Epithelial cell of esophagus (primary cell): ENCODE results near the gene NUDT22.

ENCODE experiments used
- DNase-seq: peaks from one replicate; pipeline ENCODE4 v3.0.0; 2010; ENCODE audit warnings: low read depth
- H3K4me3 ChIP-seq: 2 replicates; pipeline ENCODE4 v1.5.1; 2011; ENCODE audit warnings: mild to moderate bottlenecking, low read length, control low read depth
- TF ChIP-seq, protein P1 (sequence below): IDR thresholded peaks from 2 replicates; pipeline ENCODE4 v1.5.1; 2011; ENCODE audit warnings: low read depth, mild to moderate bottlenecking, low read length, control low read depth, inconsistent platforms; ENCODE audit not compliant: insufficient read depth; ENCODE audit errors: missing control alignments

Gene NUDT22

DNA sequence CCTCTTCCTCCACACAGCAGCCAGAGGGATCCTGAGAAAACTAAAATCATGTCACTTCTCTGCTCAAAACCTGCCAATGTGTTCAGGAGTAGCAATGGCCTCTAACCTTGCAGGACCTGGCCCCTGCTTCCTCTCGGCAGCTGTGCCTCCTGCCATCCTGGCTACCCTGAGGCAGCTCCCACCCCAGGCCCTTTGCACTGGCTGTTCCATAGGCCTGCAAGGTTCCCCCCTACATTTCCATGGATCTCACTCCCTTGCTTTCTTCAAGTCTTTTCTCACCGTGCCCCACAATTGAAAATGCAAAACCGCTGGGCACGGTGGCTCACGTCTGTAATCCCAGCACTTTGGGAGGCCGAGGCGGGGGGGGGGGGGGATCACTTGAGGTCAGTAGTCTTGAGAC, 42.2 kb upstream of the NUDT22 start:
- DNase-seq = no peak
- TF ChIP-seq, protein P1, sequence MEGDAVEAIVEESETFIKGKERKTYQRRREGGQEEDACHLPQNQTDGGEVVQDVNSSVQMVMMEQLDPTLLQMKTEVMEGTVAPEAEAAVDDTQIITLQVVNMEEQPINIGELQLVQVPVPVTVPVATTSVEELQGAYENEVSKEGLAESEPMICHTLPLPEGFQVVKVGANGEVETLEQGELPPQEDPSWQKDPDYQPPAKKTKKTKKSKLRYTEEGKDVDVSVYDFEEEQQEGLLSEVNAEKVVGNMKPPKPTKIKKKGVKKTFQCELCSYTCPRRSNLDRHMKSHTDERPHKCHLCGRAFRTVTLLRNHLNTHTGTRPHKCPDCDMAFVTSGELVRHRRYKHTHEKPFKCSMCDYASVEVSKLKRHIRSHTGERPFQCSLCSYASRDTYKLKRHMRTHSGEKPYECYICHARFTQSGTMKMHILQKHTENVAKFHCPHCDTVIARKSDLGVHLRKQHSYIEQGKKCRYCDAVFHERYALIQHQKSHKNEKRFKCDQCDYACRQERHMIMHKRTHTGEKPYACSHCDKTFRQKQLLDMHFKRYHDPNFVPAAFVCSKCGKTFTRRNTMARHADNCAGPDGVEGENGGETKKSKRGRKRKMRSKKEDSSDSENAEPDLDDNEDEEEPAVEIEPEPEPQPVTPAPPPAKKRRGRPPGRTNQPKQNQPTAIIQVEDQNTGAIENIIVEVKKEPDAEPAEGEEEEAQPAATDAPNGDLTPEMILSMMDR = no peak
- H3K4me3 ChIP-seq = no peak overlapping the region

DNA sequence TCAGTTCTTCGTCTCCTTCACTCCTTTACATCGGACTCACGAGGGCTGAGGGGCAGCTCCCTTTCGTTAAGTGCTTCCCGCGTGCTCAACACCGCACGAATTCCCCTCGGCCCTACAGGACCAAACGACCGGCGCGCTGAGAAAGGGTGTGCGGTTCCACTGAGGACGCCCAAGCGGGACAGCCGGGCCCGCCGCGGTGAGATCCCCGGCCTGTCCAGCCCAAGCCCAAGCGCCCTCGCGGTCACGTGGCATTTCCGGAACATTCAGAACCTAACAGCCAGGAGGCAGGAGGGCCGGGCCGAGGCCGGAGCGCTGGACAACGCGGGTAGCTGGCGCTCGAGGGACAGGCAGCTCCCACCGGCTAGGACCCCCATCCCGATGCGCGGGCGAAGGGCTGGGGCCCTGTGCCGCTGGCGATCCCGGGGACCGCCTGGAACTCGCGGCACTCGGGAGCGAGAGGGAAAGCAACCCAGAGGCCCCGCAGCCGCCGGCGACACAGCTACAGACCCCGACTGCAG, 40.8 kb upstream of the NUDT22 start:
- peak overlapping the region; percentile 65 for H3K4me3 ChIP-seq
- peak; percentile 69 for DNase-seq
- TF ChIP-seq, protein P1 = peak; percentile 31

DNA sequence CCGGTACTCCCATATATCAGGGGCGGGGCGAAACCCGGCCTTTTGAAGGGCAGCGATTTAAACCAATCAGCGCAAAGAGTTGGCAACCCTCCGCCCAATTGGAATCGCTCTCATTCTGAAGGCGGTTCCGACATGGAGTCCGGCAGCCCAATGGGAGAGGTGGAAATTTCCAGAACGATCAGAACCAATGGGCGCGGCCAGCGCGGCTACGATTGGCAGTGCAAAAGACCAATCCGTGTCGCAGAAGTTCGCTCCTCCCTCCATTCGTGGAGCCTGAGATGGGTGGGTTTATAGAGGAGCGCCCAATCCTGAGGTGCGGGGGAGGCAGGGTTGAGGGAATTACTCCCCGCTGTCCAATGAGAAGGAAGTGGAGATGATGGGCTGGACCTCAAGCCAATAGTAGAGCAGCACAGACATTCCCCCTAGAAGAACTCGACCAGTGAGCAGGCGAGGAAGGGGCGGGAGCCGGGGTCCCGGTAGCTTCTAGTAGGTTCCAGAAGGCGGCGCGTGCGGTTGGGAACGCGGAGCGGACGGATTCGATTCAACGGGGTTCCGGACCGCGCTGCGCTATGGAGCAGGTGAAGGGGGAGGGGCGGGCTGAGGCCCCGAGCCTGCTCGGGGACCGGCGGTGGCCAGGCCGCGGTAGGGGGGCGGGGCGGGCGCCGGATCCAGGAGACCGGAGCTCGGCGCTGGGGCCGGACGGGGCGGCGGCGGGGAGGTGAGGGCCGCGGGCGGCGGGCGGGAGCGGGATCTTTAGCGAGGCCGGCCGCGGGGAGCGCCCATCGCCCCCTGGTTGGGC, 40.2 kb upstream of the NUDT22 start, which contains the start of gene STIP1:
Gene STIP1 (plus strand): TSS at position 479 of the 799 bp plus-strand sequence. CDS start 91 bp downstream, at position 570.
- DNase-seq = peak; percentile 100
- TF ChIP-seq, protein P1 = peak; percentile 55
- H3K4me3 ChIP-seq = peak within 1 kb of the TSS; percentile 65

DNA sequence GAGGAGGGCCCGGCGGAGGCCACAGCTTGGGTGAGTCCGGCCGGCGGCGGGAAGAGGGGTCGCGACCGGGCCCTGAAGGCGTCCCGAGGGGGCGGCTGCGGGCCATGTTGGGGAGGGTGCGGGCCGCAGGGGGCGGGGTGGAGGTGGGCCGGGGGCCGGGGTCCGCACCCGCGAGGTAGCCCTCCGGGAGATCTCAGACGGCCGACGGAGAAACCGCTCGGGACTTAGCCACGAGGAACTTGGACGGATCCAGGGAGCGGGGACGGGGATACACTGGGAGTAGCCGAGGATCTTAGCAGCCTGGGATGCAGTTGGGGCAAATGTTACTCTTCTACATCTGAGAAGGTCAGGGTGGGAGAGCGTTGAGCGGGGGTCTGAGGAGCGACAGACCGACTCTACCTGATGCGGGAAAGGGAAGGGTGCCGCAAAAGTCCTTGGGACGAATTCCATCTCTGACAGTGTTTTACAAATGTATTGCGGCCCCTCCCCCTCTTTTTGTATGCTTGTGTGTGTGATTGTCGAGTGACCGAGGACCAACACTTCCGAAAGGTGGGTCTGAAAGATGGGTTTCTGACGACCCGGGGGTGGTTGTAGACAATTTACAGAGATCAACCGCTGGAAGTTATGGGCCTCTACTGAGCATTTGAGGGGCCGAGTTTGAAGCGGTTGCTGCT, 39.4 kb upstream of the NUDT22 start:
- TF ChIP-seq, protein P1 = no peak
- H3K4me3 ChIP-seq = no peak overlapping the region
- DNase-seq = peak; percentile 18

DNA sequence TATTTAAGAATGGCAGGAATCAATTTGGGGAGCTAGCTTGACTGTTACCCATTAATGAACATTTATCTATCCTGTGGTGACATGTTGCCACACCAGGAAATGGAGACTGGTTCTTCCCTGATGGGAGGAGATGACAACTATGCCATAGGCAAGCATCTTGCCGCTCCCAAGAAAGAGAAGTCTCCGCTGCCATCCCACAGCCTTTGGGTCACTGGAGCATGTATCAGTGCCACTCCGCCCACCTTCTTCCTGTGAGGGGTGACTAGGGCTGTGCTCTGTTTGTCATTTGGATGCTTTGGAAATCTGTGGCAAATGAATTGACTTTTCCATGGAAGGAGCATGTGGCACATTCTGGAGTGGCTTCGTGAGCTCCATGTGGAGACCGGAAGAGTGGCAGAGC, 33.6 kb upstream of the NUDT22 start:
- no peak overlapping the region for H3K4me3 ChIP-seq
- DNase-seq = no peak
- TF ChIP-seq, protein P1 = no peak

DNA sequence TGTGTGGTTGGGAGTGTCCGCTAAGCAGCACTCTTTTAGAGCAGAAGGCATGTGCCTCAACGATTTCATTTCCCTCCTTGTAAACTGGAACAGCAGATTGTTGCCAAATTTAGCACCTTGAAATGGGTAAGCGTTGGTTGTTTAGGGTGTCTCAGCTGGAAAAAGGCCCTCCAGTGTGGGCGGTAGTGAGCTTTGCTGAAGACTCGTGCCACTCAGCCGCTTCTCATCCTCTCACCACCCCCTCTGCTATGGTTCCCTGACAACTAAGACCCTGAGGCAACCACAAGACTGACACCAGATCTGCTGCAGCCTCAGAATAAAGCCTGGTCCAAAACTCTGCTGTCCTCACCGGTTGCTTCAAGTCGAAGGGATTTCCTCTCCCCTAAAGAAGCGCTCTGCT, 29.4 kb upstream of the NUDT22 start:
- no peak overlapping the region for H3K4me3 ChIP-seq
- no peak for DNase-seq
- TF ChIP-seq, protein P1 = no peak
